H9 (cell line): ENCODE measurements around the gene AACS. TPM values are rescaled to one million over a fixed set of nuclear protein-coding genes. Genes with fewer than 3 reads are reported as not detected.

Experiments
- DNase-seq: peaks from one replicate; pipeline ENCODE4 v3.0.0-alpha.2; 2017
- H2AFZ ChIP-seq: one replicate; pipeline ENCODE4 v1.6.1; 2013; ENCODE audit warnings: mild to moderate bottlenecking, low read length, control low read depth, moderate library complexity
- H2AK5ac ChIP-seq: 2 replicates; pipeline ENCODE4 v1.6.1; 2013; ENCODE audit warnings: low read length, control low read depth, mixed read lengths; ENCODE audit not compliant: insufficient read length
- H2BK120ac ChIP-seq: one replicate; pipeline ENCODE4 v1.6.1; 2013; ENCODE audit warnings: low read depth, mild to moderate bottlenecking, low read length, control low read depth, inconsistent platforms; ENCODE audit not compliant: poor library complexity, severe bottlenecking
- H2BK12ac ChIP-seq: 2 replicates; pipeline ENCODE4 v1.6.1; 2013; ENCODE audit warnings: low read length, control low read depth, mixed read lengths, low read depth; ENCODE audit not compliant: insufficient read length
- H2BK15ac ChIP-seq: 2 replicates; pipeline ENCODE4 v1.6.1; 2013; ENCODE audit warnings: low read depth, low read length, control low read depth
- H2BK20ac ChIP-seq: one replicate; pipeline ENCODE4 v1.6.1; 2013; ENCODE audit warnings: low read depth, mild to moderate bottlenecking, low read length, control low read depth, inconsistent platforms; ENCODE audit not compliant: poor library complexity, severe bottlenecking
- H2BK5ac ChIP-seq: 2 replicates; pipeline ENCODE4 v1.6.1; 2013; ENCODE audit warnings: low read length, control low read depth, mixed read lengths; ENCODE audit not compliant: insufficient read length
- H3K14ac ChIP-seq: 2 replicates; pipeline ENCODE4 v1.6.1; 2013; ENCODE audit warnings: low read length, control low read depth; ENCODE audit not compliant: insufficient read depth
- H3K18ac ChIP-seq: 2 replicates; pipeline ENCODE4 v1.6.1; 2013; ENCODE audit warnings: low read depth, mild to moderate bottlenecking, mixed read lengths, low read length, control low read depth; ENCODE audit not compliant: insufficient read length
- H3K23ac ChIP-seq: 2 replicates; pipeline ENCODE4 v1.6.1; 2013; ENCODE audit warnings: low read length, control low read depth, mixed read lengths, low read depth; ENCODE audit not compliant: insufficient read length
- H3K23me2 ChIP-seq: 2 replicates; pipeline ENCODE4 v1.6.1; 2013; ENCODE audit warnings: low read depth, mild to moderate bottlenecking, mixed read lengths, low read length, control low read depth; ENCODE audit not compliant: insufficient read length, poor library complexity, severe bottlenecking
- H3K27ac ChIP-seq: 2 replicates; pipeline ENCODE4 v1.5.1; 2013; ENCODE audit warnings: low read length, control low read depth, mixed read lengths, low read depth; ENCODE audit not compliant: insufficient read length
- H3K27me3 ChIP-seq: 2 replicates; pipeline ENCODE4 v1.6.1; 2013; ENCODE audit warnings: low read length, control low read depth, inconsistent platforms; ENCODE audit not compliant: insufficient read depth
- H3K4ac ChIP-seq: 2 replicates; pipeline ENCODE4 v1.6.1; 2013; ENCODE audit warnings: low read depth, mild to moderate bottlenecking, control low read depth, inconsistent platforms, low read length, moderate library complexity
- H3K4me1 ChIP-seq: 2 replicates; pipeline ENCODE4 v1.6.1; 2013; ENCODE audit warnings: low read length, control low read depth, inconsistent platforms; ENCODE audit not compliant: insufficient read depth
- H3K4me2 ChIP-seq: 2 replicates; pipeline ENCODE4 v1.6.1; 2013; ENCODE audit warnings: low read length, control low read depth, mixed read lengths; ENCODE audit not compliant: insufficient read length, insufficient read depth
- H3K56ac ChIP-seq: 2 replicates; pipeline ENCODE4 v1.6.1; 2013; ENCODE audit warnings: low read depth, mild to moderate bottlenecking, mixed read lengths, low read length, control low read depth; ENCODE audit not compliant: insufficient read length
- H3K79me1 ChIP-seq: 2 replicates; pipeline ENCODE4 v1.6.1; 2013; ENCODE audit warnings: low read depth, mild to moderate bottlenecking, moderate library complexity, low read length, control low read depth, inconsistent platforms; ENCODE audit not compliant: insufficient read depth, poor library complexity, severe bottlenecking
- H3K79me2 ChIP-seq: 2 replicates; pipeline ENCODE4 v1.6.1; 2013; ENCODE audit warnings: low read length, control low read depth, inconsistent platforms; ENCODE audit not compliant: insufficient read depth
- H3K9ac ChIP-seq: 2 replicates; pipeline ENCODE4 v1.6.1; 2013; ENCODE audit warnings: low read length, control low read depth, mixed read lengths; ENCODE audit not compliant: insufficient read length; ENCODE audit errors: extremely low read depth
- H3K9me3 ChIP-seq: one replicate; pipeline ENCODE4 v1.6.1; 2013; ENCODE audit warnings: low read depth, low read length, inconsistent platforms; ENCODE audit not compliant: control insufficient read depth
- H3T11ph ChIP-seq: one replicate; pipeline ENCODE4 v1.6.1; 2013; ENCODE audit warnings: mild to moderate bottlenecking, low read length, control low read depth, inconsistent platforms
- H4K20me1 ChIP-seq: one replicate; pipeline ENCODE4 v1.6.1; 2013; ENCODE audit not compliant: control insufficient read depth, insufficient read length, insufficient read depth
- H4K5ac ChIP-seq: 2 replicates; pipeline ENCODE4 v1.6.1; 2013; ENCODE audit warnings: low read depth, mild to moderate bottlenecking, mixed read lengths, low read length, control low read depth; ENCODE audit not compliant: insufficient read length
- H4K8ac ChIP-seq: replicated peaks from 2 replicates; pipeline ENCODE4 v1.6.1; 2013; ENCODE audit warnings: low read length, control low read depth, mixed read lengths, low read depth; ENCODE audit not compliant: insufficient read length
- H4K91ac ChIP-seq: 2 replicates; pipeline ENCODE4 v1.6.1; 2013; ENCODE audit warnings: low read depth, mild to moderate bottlenecking, moderate library complexity, mixed read lengths, low read length, control low read depth; ENCODE audit not compliant: insufficient read length
- H3K27ac Mint-ChIP-seq, 3 experiments: 2 replicates in 2 of 3; 3 replicates in 1 of 3; pipeline ENCODE4 v1.8.0; 2020 to 2021; ENCODE audit warnings: mixed read lengths in 3 of 3, mild to moderate bottlenecking in 1 of 3, moderate library complexity in 1 of 3
- H3K27me3 Mint-ChIP-seq: 2 replicates; pipeline ENCODE4 v1.8.0; 2021; ENCODE audit warnings: low read depth, mild to moderate bottlenecking, moderate library complexity, mixed read lengths
- H3K36me3 Mint-ChIP-seq, 3 experiments: 2 replicates in 2 of 3; 3 replicates in 1 of 3; pipeline ENCODE4 v1.8.0; 2020 to 2021; ENCODE audit warnings: low read depth in 3 of 3, mixed read lengths in 3 of 3; ENCODE audit not compliant: insufficient read depth in 1 of 3
- H3K4me1 Mint-ChIP-seq, 2 experiments: 2 replicates each; pipeline ENCODE4 v1.8.0; 2020; ENCODE audit warnings: mixed read lengths in 2 of 2
- H3K4me3 Mint-ChIP-seq, 2 experiments: 2 replicates in 1 of 2; 3 replicates in 1 of 2; pipeline ENCODE4 v1.8.0; 2020 to 2021; ENCODE audit warnings: mild to moderate bottlenecking in 2 of 2, mixed read lengths in 2 of 2, moderate library complexity in 1 of 2
- H3K9me3 Mint-ChIP-seq, 2 experiments: 2 replicates in 1 of 2; 3 replicates in 1 of 2; pipeline ENCODE4 v1.8.0; 2020; ENCODE audit warnings: mild to moderate bottlenecking in 2 of 2, mixed read lengths in 2 of 2, moderate library complexity in 1 of 2
- CTCF ChIP-seq: fragments of 200-600 bp; sonication (generic); conservative IDR thresholded peaks from 3 replicates; pipeline ENCODE4 v1.8.0; 2021; ENCODE audit warnings: antibody characterized with exemption, mild to moderate bottlenecking
- WGBS: extraction: QIAGEN DNeasy Blood & Tissue Kit; methylation state at CpG from one replicate; pipeline ENCODE4 v1.1.7; 2013; ENCODE audit warnings: missing lambda C conversion rate, low lambda C conversion rate, mixed read lengths; ENCODE audit not compliant: insufficient read length; ENCODE audit errors: extremely low coverage; 5-methylcytosine and 5-hydroxymethylcytosine counted together
- total RNA-seq: library from RNA; stranded (reverse); gene quantifications from 2 replicates; pipeline ENCODE4 v1.2.1, GENCODE V29; 2021

The AACS gene
- total RNA-seq, 1 experiment from 2014 or later = 35.0 TPM

GRCh38 chr12:125038976-125039625, 26.1 kb upstream of the AACS start:
- no peak; the same call in 2 of the 3 replicates for TF ChIP-seq CTCF

More at GRCh38 chr12:125038976-125039625, 26.1 kb upstream of the AACS start:
- H3K4me3 Mint-ChIP-seq = no peak overlapping the region
- Histone ChIP-seq H2AFZ (no peak overlapping the region), H3K79me1 (no peaks in the 10 kb centered on the region), H3K18ac (no peak overlapping the region), H3K27me3 (no peaks in the 10 kb centered on the region), H3K9me3 (no peaks in the 10 kb centered on the region), H3K9ac (no peak overlapping the region), H2BK20ac (no peak overlapping the region), H4K5ac (no peak overlapping the region), H3K56ac (no peak overlapping the region), H2BK12ac (no peak overlapping the region), H3K27ac (no peak overlapping the region), H3K79me2 (no peaks in the 10 kb centered on the region), H3K4ac (no peak overlapping the region), H3K23me2 (no peaks in the 10 kb centered on the region), H2BK5ac (no peak overlapping the region), H3K4me2 (no peak overlapping the region), H3K23ac (no peak overlapping the region), H2BK15ac (no peak overlapping the region), H3K14ac (no peak overlapping the region), H4K20me1 (no peaks in the 10 kb centered on the region), H4K91ac (no peak overlapping the region), H3T11ph (no peak overlapping the region), H2BK120ac (no peak overlapping the region), H2AK5ac (no peak overlapping the region), H4K8ac (no peak overlapping the region), H3K4me1 (no peaks in the 10 kb centered on the region)
- DNase-seq = no peak
- H3K27ac Mint-ChIP-seq = no peak overlapping the region
- no CpG with 5 or more reads among the region's 6 CpGs for WGBS
- H3K9me3 Mint-ChIP-seq = peaks cover 4 to 10% of the 10 kb centered on the region in 2 experiments
- H3K4me1 Mint-ChIP-seq = no peaks in the 10 kb centered on the region
- H3K36me3 Mint-ChIP-seq = peaks cover 3 to 5% (median 4%) of the 10 kb centered on the region in 3 experiments; a peak in 4 of 7 replicates
- no peaks in the 10 kb centered on the region for H3K27me3 Mint-ChIP-seq
